Right lobe of liver (tissue), 4 donors: ENCODE results near the gene HSPA8.

Experiments
- POLR2A ChIP-seq: fragments of 450-650 bp; IDR thresholded peaks from one replicate; pipeline ENCODE4 v1.6.1; 2017; ENCODE audit warnings: antibody characterized with exemption, mild to moderate bottlenecking
- TF ChIP-seq, protein P1 (sequence below), 4 donors: fragments of 200-600 bp in 3 of 4; fragments of 450-650 bp in 1 of 4; IDR thresholded peaks; one replicate each; pipeline versions ENCODE4 v1.5.1 to v1.8.0; 2016 to 2022; ENCODE audit warnings: antibody characterized with exemption in 4 of 4, mild to moderate bottlenecking in 2 of 4
- donor health status: DM: no; HTN: no; CAD: no.
- donor health status: DM: no; HTN: no; CAD: no.
- donor health status: DM: no; HTN: yes; CAD: no.

DNA sequence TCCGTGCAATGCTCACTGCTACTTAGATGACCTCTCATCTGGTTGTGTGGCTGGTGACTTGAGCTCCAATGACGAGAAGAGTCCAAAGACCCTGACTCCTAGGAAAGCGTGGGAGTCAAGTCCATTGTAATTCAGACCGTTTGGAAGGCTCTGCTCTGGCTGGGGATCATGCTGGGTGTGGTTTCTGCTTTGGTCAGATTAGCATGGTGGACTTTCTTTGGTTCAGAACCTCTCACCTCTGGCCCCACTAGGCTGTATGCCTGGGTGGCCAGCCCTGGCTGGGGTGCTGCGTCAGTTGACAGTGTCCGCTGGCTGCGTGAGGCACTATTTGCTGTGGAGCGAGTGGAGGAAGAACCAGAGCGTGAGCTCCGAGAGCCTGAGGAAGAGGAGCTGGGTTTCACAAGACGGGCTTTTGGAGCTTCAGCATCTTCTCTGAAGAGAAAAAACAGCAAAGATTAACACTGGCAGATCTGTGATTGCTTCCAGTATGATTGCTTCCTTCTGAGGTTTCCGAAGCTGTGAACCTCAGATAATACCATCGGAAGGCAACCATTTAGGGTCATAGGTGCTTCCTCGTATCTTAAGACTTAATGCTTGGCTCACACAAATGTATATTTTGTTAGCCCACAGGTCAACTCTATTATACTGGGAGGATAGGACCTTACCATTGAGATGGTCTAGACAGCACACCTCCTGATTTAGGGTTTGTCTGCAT, 11.6 kb upstream of the HSPA8 start:
- no peak for TF ChIP-seq POLR2A
- TF ChIP-seq, protein P1, sequence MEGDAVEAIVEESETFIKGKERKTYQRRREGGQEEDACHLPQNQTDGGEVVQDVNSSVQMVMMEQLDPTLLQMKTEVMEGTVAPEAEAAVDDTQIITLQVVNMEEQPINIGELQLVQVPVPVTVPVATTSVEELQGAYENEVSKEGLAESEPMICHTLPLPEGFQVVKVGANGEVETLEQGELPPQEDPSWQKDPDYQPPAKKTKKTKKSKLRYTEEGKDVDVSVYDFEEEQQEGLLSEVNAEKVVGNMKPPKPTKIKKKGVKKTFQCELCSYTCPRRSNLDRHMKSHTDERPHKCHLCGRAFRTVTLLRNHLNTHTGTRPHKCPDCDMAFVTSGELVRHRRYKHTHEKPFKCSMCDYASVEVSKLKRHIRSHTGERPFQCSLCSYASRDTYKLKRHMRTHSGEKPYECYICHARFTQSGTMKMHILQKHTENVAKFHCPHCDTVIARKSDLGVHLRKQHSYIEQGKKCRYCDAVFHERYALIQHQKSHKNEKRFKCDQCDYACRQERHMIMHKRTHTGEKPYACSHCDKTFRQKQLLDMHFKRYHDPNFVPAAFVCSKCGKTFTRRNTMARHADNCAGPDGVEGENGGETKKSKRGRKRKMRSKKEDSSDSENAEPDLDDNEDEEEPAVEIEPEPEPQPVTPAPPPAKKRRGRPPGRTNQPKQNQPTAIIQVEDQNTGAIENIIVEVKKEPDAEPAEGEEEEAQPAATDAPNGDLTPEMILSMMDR (IDR thresholded peaks at IDR 0.05), result no peak
